Measurements from ENCODE around the gene KCNK16.
"Not testable (repeated sequence)": the region's sequence is repeated elsewhere in the genome, so short reads cannot be mapped to it uniquely, and the experiment has no call there.

Gene KCNK16

GRCh38 chr6:39303425-39304153 lies 18.9 kb downstream of the KCNK16 start:
- Mint-ChIP-seq H3K27ac (no peak overlapping the region), H3K4me1 (no peaks in the 10 kb centered on the region), H3K9me3 (no peaks in the 10 kb centered on the region), H3K4me3 (no peak overlapping the region), H3K36me3 (no peaks in the 10 kb centered on the region), H3K27me3 (peaks cover 24% of the 10 kb centered on the region)
- ATAC-seq, result no peak

- peaks cover 21% of the 10 kb centered on the region for H3K27me3 Mint-ChIP-seq
- H3K4me1 Mint-ChIP-seq, result no peaks in the 10 kb centered on the region
- ATAC-seq, result peak; percentile 91
- no peak overlapping the region for H3K27ac Mint-ChIP-seq
- no peaks in the 10 kb centered on the region for H3K36me3 Mint-ChIP-seq
- H3K4me3 Mint-ChIP-seq, result peak overlapping the region; percentile 53
- no peaks in the 10 kb centered on the region for H3K9me3 Mint-ChIP-seq
Observed at GRCh38 chr6:39302669-39303424, 19.7 kb downstream of the KCNK16 start.

GRCh38 chr6:39302011-39302410 lies 20.5 kb downstream of the KCNK16 start:
- ATAC-seq, result no peak
- Mint-ChIP-seq H3K36me3 (no peaks in the 10 kb centered on the region), H3K9me3 (no peaks in the 10 kb centered on the region), H3K27me3 (peaks cover 15% of the 10 kb centered on the region), H3K27ac (no peak overlapping the region), H3K4me3 (no peak overlapping the region), H3K4me1 (no peaks in the 10 kb centered on the region)

- H3K4me3 Mint-ChIP-seq, result no peak overlapping the region
- no peaks in the 10 kb centered on the region for H3K4me1 Mint-ChIP-seq
- no peaks in the 10 kb centered on the region for H3K9me3 Mint-ChIP-seq
- peaks cover 15% of the 10 kb centered on the region for H3K27me3 Mint-ChIP-seq
- no peak overlapping the region for H3K27ac Mint-ChIP-seq
- H3K36me3 Mint-ChIP-seq, result no peaks in the 10 kb centered on the region
- no peak for ATAC-seq
Observed at GRCh38 chr6:39301606-39302005, 20.9 kb downstream of the KCNK16 start.

- H3K4me1 Mint-ChIP-seq, result no peaks in the 10 kb centered on the region
- peaks cover 21% of the 10 kb centered on the region for H3K27me3 Mint-ChIP-seq
- H3K36me3 Mint-ChIP-seq, result no peaks in the 10 kb centered on the region
- H3K27ac Mint-ChIP-seq, result no peak overlapping the region
- no peaks in the 10 kb centered on the region for H3K9me3 Mint-ChIP-seq
- ATAC-seq, result no peak
- no peak overlapping the region for H3K4me3 Mint-ChIP-seq
Observed at GRCh38 chr6:39300739-39301138, 21.8 kb downstream of the KCNK16 start.

GRCh38 chr6:39298061-39298460 lies 24.4 kb downstream of the KCNK16 start:
- Mint-ChIP-seq H3K4me1 (no peaks in the 10 kb centered on the region), H3K27ac (no peak overlapping the region), H3K4me3 (no peak overlapping the region), H3K27me3 (peaks cover 33% of the 10 kb centered on the region), H3K9me3 (no peaks in the 10 kb centered on the region), H3K36me3 (no peaks in the 10 kb centered on the region)
- ATAC-seq, result no peak

GRCh38 chr6:39296745-39297640 lies 25.5 kb downstream of the KCNK16 start:
- no peaks in the 10 kb centered on the region for H3K36me3 Mint-ChIP-seq
- no peaks in the 10 kb centered on the region for H3K9me3 Mint-ChIP-seq
- H3K4me3 Mint-ChIP-seq, result no peak overlapping the region
- peaks cover 41% of the 10 kb centered on the region for H3K27me3 Mint-ChIP-seq
- no peak overlapping the region for H3K27ac Mint-ChIP-seq
- no peaks in the 10 kb centered on the region for H3K4me1 Mint-ChIP-seq
- ATAC-seq, result peak; percentile 2

GRCh38 chr6:39295611-39296011 lies 26.9 kb downstream of the KCNK16 start:
- H3K27ac Mint-ChIP-seq, result no peak overlapping the region
- no peak for ATAC-seq

GRCh38 chr6:39294899-39295298 lies 27.6 kb downstream of the KCNK16 start:
- no peaks in the 10 kb centered on the region for H3K36me3 Mint-ChIP-seq
- H3K27me3 Mint-ChIP-seq, result peaks cover 27% of the 10 kb centered on the region
- no peak overlapping the region for H3K4me3 Mint-ChIP-seq
- no peak for ATAC-seq
- no peaks in the 10 kb centered on the region for H3K9me3 Mint-ChIP-seq
- no peak overlapping the region for H3K27ac Mint-ChIP-seq
- H3K4me1 Mint-ChIP-seq, result no peaks in the 10 kb centered on the region

More at GRCh38 chr6:39295611-39296011, 26.9 kb downstream of the KCNK16 start:
- no peaks in the 10 kb centered on the region for H3K4me1 Mint-ChIP-seq
- no peaks in the 10 kb centered on the region for H3K9me3 Mint-ChIP-seq
- H3K27me3 Mint-ChIP-seq, result peaks cover 32% of the 10 kb centered on the region
- H3K36me3 Mint-ChIP-seq, result no peaks in the 10 kb centered on the region
- H3K4me3 Mint-ChIP-seq, result no peak overlapping the region

GRCh38 chr6:39294133-39294532 lies 28.4 kb downstream of the KCNK16 start:
- no peak for ATAC-seq
- Mint-ChIP-seq H3K27me3 (peaks cover 27% of the 10 kb centered on the region), H3K4me3 (no peak overlapping the region), H3K4me1 (no peaks in the 10 kb centered on the region), H3K27ac (no peak overlapping the region), H3K36me3 (no peaks in the 10 kb centered on the region), H3K9me3 (peaks cover under 1% of the 10 kb centered on the region)

- Mint-ChIP-seq H3K4me3 (no peak overlapping the region), H3K4me1 (no peaks in the 10 kb centered on the region), H3K27me3 (peaks cover 27% of the 10 kb centered on the region), H3K9me3 (peaks cover 3% of the 10 kb centered on the region), H3K27ac (no peak overlapping the region), H3K36me3 (no peaks in the 10 kb centered on the region)
- ATAC-seq, result no peak
Observed at GRCh38 chr6:39292637-39293036, 29.9 kb downstream of the KCNK16 start.

- H3K36me3 Mint-ChIP-seq, result no peaks in the 10 kb centered on the region
- no peak for ATAC-seq
- H3K27ac Mint-ChIP-seq, result no peak overlapping the region
- no peak overlapping the region for H3K4me3 Mint-ChIP-seq
- H3K4me1 Mint-ChIP-seq, result no peaks in the 10 kb centered on the region
- H3K9me3 Mint-ChIP-seq, result peaks cover 3% of the 10 kb centered on the region
- peaks cover 10% of the 10 kb centered on the region for H3K27me3 Mint-ChIP-seq
Observed at GRCh38 chr6:39289490-39289889, 33.0 kb downstream of the KCNK16 start.

- no peak overlapping the region for H3K27ac Mint-ChIP-seq
- H3K36me3 Mint-ChIP-seq, result no peaks in the 10 kb centered on the region
- H3K27me3 Mint-ChIP-seq, result peaks cover 16% of the 10 kb centered on the region
- peaks cover 3% of the 10 kb centered on the region for H3K9me3 Mint-ChIP-seq
- ATAC-seq, result no peak
- no peaks in the 10 kb centered on the region for H3K4me1 Mint-ChIP-seq
- no peak overlapping the region for H3K4me3 Mint-ChIP-seq
Observed at GRCh38 chr6:39287601-39288000, 34.9 kb downstream of the KCNK16 start.

GRCh38 chr6:39286596-39286995 lies 35.9 kb downstream of the KCNK16 start:
- ATAC-seq, H3K27ac Mint-ChIP-seq, H3K36me3 Mint-ChIP-seq, H3K4me1 Mint-ChIP-seq, H3K9me3 Mint-ChIP-seq, H3K4me3 Mint-ChIP-seq: not testable (repeated sequence)
- H3K27me3 Mint-ChIP-seq, result peaks cover 18% of the 10 kb centered on the region

GRCh38 chr6:39282774-39283173 lies 39.7 kb downstream of the KCNK16 start:
- ATAC-seq, result no peak
- Mint-ChIP-seq H3K36me3 (no peaks in the 10 kb centered on the region), H3K27ac (no peak overlapping the region), H3K27me3 (peaks cover 25% of the 10 kb centered on the region), H3K9me3 (no peaks in the 10 kb centered on the region), H3K4me1 (no peaks in the 10 kb centered on the region), H3K4me3 (no peak overlapping the region)
